ENCODE data around the gene VWA1.

DNA sequence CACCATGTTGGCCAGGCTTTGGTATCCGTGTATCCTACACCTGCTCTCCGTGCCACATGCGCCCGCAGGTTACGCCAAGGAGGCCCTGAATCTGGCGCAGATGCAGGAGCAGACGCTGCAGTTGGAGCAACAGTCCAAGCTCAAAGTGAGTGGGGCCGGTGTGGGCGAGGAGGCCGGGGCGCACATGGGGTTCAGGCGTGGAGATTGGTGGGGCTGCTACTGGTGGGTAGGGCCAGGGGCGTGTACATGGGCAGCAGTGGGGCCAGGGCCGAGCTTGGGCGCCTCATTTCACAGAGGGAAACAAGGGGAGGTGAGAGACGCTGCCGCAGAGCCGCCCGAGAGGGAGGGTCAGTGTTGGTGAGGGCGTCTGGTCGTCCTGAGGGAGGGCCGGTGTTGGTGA is 41.7 kb downstream of the VWA1 start:
- TF ChIP-seq POLR2A (IDR thresholded peaks at IDR 0.05) (no peak), EP300 (IDR thresholded peaks at IDR 0.05) (no peak)
